SK-N-MC (cell line): ENCODE measurements around the gene HTD2.

Experiments
- EZH2 ChIP-seq: fragments of 200-600 bp; sonication (generic); IDR thresholded peaks from one replicate; pipeline ENCODE4 v1.6.1; 2017; ENCODE audit warnings: antibody characterized with exemption
- FOXP2 ChIP-seq: optimal IDR thresholded peaks from 2 replicates; pipeline ENCODE3; 2011; ENCODE audit warnings: mild to moderate bottlenecking, moderate library complexity; ENCODE audit not compliant: insufficient read depth; ENCODE audit errors: extremely low read length, control extremely low read depth
- POLR2AphosphoS5 ChIP-seq: IDR thresholded peaks from 2 replicates; pipeline ENCODE4 v1.6.1; 2012; ENCODE audit warnings: mild to moderate bottlenecking, low read depth, low read length, borderline replicate concordance

DNA sequence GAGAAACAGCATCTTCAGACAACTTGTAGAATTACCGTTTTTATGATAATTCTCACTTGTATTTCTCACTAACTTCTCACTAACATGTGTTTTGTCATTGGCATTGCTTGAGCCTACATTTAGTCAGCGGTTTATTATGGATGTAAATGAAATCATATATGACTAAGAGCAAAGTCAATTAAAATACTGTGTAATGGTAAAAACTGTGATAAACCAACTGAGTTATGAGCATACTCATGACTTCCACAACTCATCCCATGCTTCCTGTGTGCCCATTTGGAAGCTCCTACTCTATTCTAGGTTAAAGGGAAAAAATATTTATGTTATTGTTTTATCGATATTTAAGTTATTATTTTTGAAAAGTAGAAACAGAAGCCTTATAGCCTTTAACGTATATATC is 39.1 kb downstream of the HTD2 start:
- no peak for TF ChIP-seq POLR2AphosphoS5
- no peak for TF ChIP-seq EZH2
- TF ChIP-seq FOXP2 = no peak
